OCI-LY7 (cell line): ENCODE results near the gene ATP5F1D.

Experiments
- CTCF ChIP-seq: fragments of 200-600 bp; sonication (generic); conservative IDR thresholded peaks from 2 replicates; pipeline ENCODE4 v1.5.1; 2014; ENCODE audit warnings: mild to moderate bottlenecking, antibody characterized with exemption, low read length, moderate library complexity, mixed read lengths
- EZH2phosphoT487 ChIP-seq: fragments of 200-600 bp; sonication (generic); IDR thresholded peaks from 2 replicates; pipeline ENCODE4 v1.6.1; 2018; ENCODE audit warnings: low read depth, borderline replicate concordance, mild to moderate bottlenecking, mixed run types, antibody characterized with exemption, low read length, moderate library complexity, mixed read lengths

GRCh38 chr19:1237027-1237659 is 4.4 kb upstream of the ATP5F1D start:
- TF ChIP-seq CTCF (no peak), EZH2phosphoT487 (peak; percentile 84; the same call in 1 of the 2 replicates)
